Psoas muscle (tissue), 8 donors: ENCODE measurements around the gene GORAB. TPM values are rescaled to one million over a fixed set of nuclear protein-coding genes. Genes with fewer than 3 reads are reported as not detected.

Experiments
- ATAC-seq, 4 donors: fragments of 200-7000 bp; cut with Tn5 transposase; one replicate each; pipeline ENCODE4 v1.9.1; 2020; ENCODE audit warnings: moderate library complexity in 3 of 4, mild to moderate bottlenecking in 2 of 4
- DNase-seq, 2 donors: peaks; one replicate each; pipeline ENCODE4 v3.0.0-alpha.2; 2020
- H3K27ac ChIP-seq: fragments of 200-600 bp; one replicate; pipeline ENCODE4 v1.8.0; 2022
- H3K27me3 ChIP-seq, 3 donors: fragments of 200-600 bp in 1 of 3; one replicate each; pipeline versions ENCODE4 v1.6.1 to v1.8.0; 2013 to 2022; ENCODE audit warnings: low read length in 2 of 3, mild to moderate bottlenecking in 2 of 3, moderate library complexity in 1 of 3; ENCODE audit not compliant: insufficient read depth in 3 of 3
- H3K36me3 ChIP-seq, 2 donors: fragments of 200-600 bp in 1 of 2; one replicate each; pipeline versions ENCODE4 v1.6.1 to v1.8.0; 2013 to 2022; ENCODE audit warnings: low read depth in 1 of 2, mild to moderate bottlenecking in 1 of 2, moderate library complexity in 1 of 2; ENCODE audit not compliant: insufficient read depth in 1 of 2
- H3K4me1 ChIP-seq: fragments of 200-600 bp; one replicate; pipeline ENCODE4 v1.8.0; 2022
- H3K4me3 ChIP-seq: fragments of 200-600 bp; one replicate; pipeline ENCODE4 v1.8.0; 2022; ENCODE audit warnings: mild to moderate bottlenecking
- H3K9me3 ChIP-seq: fragments of 200-600 bp; one replicate; pipeline ENCODE4 v1.8.0; 2022
- CTCF ChIP-seq: fragments of 200-600 bp; IDR thresholded peaks from one replicate; pipeline ENCODE4 v1.8.0; 2022; ENCODE audit warnings: antibody characterized with exemption
- WGBS, 3 donors: extraction: QIAGEN DNeasy Blood & Tissue Kit; methylation state at CpG; one replicate each; pipeline versions ENCODE4 v1.1.6 to v1.1.7; 2013; 5-methylcytosine and 5-hydroxymethylcytosine counted together
- intact Hi-C, 2 donors: fragments of 100-400 bp; cut with DNase I; formaldehyde crosslinking; loops; one replicate each; pipeline versions ENCODE4 v1.11.0 to v1.14.2; 2022
- polyA plus RNA-seq, 3 donors: library from polyadenylated mRNA; stranded (reverse); fragments of 200-250 nt; gene quantifications; one replicate each; pipeline ENCODE4 v1.2.3, GENCODE V29; 2013
- total RNA-seq, 4 donors: library from RNA; stranded (reverse); fragmentation: NEBNext Ultra II Directional in 2 of 4; extraction: Animal tissue kit (Norgen Biotek cat#: 25700) in 2 of 4; gene quantifications; one replicate each; pipeline versions ENCODE4 v1.2.1 to v1.2.4, GENCODE V29; 2021 to 2023
- donor health status: healthy with polysubstance abuse.
- donor health status: DM: no; HTN: no; CAD: no; lungs with moderate emphysema.
- donor health status: Bipolar disorder and iron deficiency.
- donor health status: healthy.
- donor health status: DM: yes; HTN: yes; CAD: no.
- donor health status: DM: no; HTN: no; CAD: no.
- donor health status: DM: no; HTN: no; CAD: no.
- donor health status: DM: yes; HTN: yes; CAD: no.

GORAB gene
- total and polyA plus RNA-seq, 7 donors, result 2.3 to 7.8 (median 2.6) TPM

GRCh38 chr1:170596701-170597100 lies 64.7 kb downstream of the GORAB start:
- intact Hi-C loops, result no loop called here
- Histone ChIP-seq H3K4me3 (no peak overlapping the region), H3K27me3 (no peaks in the 10 kb centered on the region), H3K9me3 (peaks cover 11% of the 10 kb centered on the region), H3K36me3 (no peaks in the 10 kb centered on the region), H3K4me1 (peaks cover 9% of the 10 kb centered on the region), H3K27ac (no peak overlapping the region)
- TF ChIP-seq CTCF, result no peak
- no peak for ATAC-seq
- WGBS, 3 donors, result 93 to 97% (median 95%) methylated on average over 5 of the region's 5 CpGs
- DNase-seq, result no peak

- WGBS, 3 donors, result 73 to 83% (median 81%) methylated on average over 1 of the region's 1 CpG
Observed at GRCh38 chr1:170598618-170599017, 66.7 kb downstream of the GORAB start.

GRCh38 chr1:170599033-170599432 lies 67.1 kb downstream of the GORAB start:
- no peak overlapping the region for H3K4me3 ChIP-seq
- intact Hi-C loops, result no loop called here
- H3K9me3 ChIP-seq, result peaks cover 11% of the 10 kb centered on the region
- H3K27ac ChIP-seq, result no peak overlapping the region
- DNase-seq, result no peak
- ATAC-seq, result no peak
- no peaks in the 10 kb centered on the region for H3K27me3 ChIP-seq
- no peaks in the 10 kb centered on the region for H3K36me3 ChIP-seq
- TF ChIP-seq CTCF, result no peak
- H3K4me1 ChIP-seq, result peaks cover under 1% of the 10 kb centered on the region

More at GRCh38 chr1:170598618-170599017, 66.7 kb downstream of the GORAB start:
- Histone ChIP-seq H3K9me3 (peaks cover 11% of the 10 kb centered on the region), H3K4me3 (no peak overlapping the region), H3K27ac (no peak overlapping the region), H3K36me3 (no peaks in the 10 kb centered on the region), H3K27me3 (no peaks in the 10 kb centered on the region), H3K4me1 (peaks cover 5% of the 10 kb centered on the region)
- ATAC-seq (no peak), DNase-seq (no peak)
- intact Hi-C loops, result no loop called here
- no peak for TF ChIP-seq CTCF

GRCh38 chr1:170601866-170602265 lies 69.9 kb downstream of the GORAB start:
- TF ChIP-seq CTCF, result no peak
- Histone ChIP-seq H3K36me3 (no peaks in the 10 kb centered on the region), H3K9me3 (peaks cover 3% of the 10 kb centered on the region), H3K27me3 (no peaks in the 10 kb centered on the region), H3K4me3 (no peak overlapping the region), H3K4me1 (no peaks in the 10 kb centered on the region), H3K27ac (no peak overlapping the region)
- DNase-seq, result no peak
- intact Hi-C loops, result no loop called here
- 72 to 77% (median 72%) methylated on average over 1 of the region's 1 CpG for WGBS, 3 donors
- no peak for ATAC-seq

Other genes starting within 250 kb of the GORAB start
- gene PRRX1, start 132.0 kb downstream of the GORAB start, total RNA-seq, result 100 to 1,000 TPM in 3 of 4 donors, 10 to 100 TPM in 1; 61.4 to 256 (median 116) TPM
- gene PRRX1, start 132.0 kb downstream of the GORAB start, polyA plus RNA-seq, result 10 to 100 TPM; 27.7 to 64.1 (median 53.7) TPM